GM12874 (cell line): ENCODE measurements around the gene SMC2.

ENCODE experiments used
- TF ChIP-seq, protein P1 (sequence below): IDR thresholded peaks from 2 replicates; pipeline ENCODE4 v1.5.1; 2011; ENCODE audit warnings: low read depth, mild to moderate bottlenecking, control low read depth, low read length, moderate library complexity; ENCODE audit not compliant: insufficient read depth

SMC2 gene

DNA sequence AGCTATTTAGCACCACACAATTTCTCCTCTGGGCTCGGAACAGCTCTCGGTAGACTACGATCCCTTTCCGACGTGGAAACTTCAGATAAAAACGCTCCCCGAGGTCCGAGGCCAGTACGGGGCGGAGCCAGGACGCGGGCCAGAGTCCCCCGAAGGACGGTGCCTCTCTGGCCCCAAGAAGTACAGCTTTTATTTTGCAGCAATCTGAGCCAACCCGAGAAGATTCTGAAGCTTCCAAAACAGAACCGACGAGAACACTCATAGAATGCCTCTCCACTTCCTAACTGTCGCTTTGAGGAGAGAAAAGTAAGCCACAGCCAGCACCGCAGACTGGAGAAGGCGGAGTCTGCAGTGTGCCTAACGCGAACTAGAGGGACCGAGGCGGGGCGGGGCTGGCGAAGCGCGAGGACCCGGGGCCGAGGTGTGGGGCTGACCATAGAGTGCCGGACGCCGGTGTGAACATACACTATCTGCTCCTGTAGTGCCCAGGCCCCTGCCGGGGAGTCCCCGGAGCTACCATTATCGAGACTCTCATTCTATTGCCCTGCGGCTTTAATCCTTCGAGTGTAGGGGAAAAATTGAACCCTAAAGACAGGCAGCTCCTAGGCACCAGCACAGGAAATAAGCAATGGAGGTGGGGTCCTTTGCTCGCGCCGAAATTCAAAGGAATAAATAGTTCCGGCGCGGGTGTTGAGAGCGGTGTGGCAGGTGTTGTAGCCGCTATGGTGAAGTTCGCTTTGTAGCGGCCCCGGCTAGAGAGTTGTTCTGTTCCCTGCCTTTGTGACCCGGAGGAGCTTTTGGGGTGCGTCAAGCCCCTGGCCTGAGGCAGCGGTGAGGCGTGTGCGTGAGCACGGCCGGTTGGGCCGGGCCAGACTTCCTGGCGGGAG, at the start of gene SMC2:
SMC2 (plus strand) TSS at position 663 of the 887 bp plus-strand sequence. CDS start 1,076 bp downstream, outside the sequence.
- TF ChIP-seq, protein P1, sequence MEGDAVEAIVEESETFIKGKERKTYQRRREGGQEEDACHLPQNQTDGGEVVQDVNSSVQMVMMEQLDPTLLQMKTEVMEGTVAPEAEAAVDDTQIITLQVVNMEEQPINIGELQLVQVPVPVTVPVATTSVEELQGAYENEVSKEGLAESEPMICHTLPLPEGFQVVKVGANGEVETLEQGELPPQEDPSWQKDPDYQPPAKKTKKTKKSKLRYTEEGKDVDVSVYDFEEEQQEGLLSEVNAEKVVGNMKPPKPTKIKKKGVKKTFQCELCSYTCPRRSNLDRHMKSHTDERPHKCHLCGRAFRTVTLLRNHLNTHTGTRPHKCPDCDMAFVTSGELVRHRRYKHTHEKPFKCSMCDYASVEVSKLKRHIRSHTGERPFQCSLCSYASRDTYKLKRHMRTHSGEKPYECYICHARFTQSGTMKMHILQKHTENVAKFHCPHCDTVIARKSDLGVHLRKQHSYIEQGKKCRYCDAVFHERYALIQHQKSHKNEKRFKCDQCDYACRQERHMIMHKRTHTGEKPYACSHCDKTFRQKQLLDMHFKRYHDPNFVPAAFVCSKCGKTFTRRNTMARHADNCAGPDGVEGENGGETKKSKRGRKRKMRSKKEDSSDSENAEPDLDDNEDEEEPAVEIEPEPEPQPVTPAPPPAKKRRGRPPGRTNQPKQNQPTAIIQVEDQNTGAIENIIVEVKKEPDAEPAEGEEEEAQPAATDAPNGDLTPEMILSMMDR, result no peak

DNA sequence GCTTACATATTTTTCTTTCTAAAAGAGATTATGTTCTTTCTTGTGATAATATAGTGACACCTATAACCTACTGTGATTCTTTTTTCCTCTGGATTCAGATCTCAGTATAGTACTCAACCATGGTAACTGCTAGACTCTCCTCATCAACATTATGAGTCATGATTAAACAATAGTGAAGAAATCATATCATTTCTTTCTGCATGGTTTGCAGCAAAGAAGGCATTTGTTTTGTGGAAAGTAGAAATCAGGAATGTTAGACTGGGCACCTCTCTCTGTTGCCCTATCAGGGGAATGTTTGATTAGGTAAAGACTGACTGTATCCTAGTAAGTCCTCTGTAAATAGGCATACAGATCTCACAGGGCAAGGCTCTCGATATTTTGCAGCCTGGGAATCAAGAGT, 25.6 kb upstream of the SMC2 start:
- TF ChIP-seq, protein P1, result no peak

DNA sequence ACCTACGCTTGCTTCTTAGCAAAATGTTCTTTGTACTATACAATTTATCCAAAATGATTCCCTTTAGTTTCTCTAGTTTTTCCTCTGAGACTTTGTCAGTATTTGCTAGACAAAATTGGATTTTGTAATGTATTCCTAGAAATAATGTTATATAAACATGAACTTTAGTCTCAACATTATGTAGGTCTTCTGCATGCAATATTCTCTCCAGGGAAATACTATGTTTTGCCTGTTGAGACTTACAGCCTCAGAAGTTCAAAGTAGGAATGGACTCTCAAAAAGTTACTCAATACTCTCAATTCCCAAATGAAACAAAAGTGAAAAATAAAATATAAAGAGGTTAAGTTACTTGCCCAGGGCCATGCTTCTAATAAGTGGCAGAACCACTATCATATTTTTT, 24.8 kb upstream of the SMC2 start:
- TF ChIP-seq, protein P1, result no peak

DNA sequence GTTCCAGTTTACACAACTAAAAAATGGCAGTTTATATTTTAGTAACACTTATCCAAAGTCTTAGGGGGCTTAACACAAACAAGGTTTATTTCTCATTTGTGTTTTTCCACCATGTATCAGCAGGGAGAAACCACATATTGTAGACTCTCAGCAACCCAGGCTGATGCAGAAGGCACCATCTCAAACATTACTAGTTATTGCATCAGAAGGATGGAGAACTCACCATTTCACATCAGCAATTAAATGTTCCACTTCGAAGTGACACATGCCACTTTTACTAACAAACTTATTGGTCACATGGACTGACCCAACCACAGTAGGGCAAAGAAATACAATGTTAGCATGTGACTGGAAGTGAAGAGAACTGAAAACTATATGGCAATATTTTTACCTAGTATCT, 22.5 kb upstream of the SMC2 start:
- TF ChIP-seq, protein P1, result no peak

- TF ChIP-seq, protein P1, result no peak
Measured at GRCh38 chr9:104073098-104073769, 20.9 kb upstream of the SMC2 start.

- TF ChIP-seq, protein P1, result no peak
Measured at GRCh38 chr9:104073770-104074133, 20.4 kb upstream of the SMC2 start.

GRCh38 chr9:104074876-104075275, 19.2 kb upstream of the SMC2 start:
- TF ChIP-seq, protein P1, result no peak
